AG04450 (cell line): Measurements from ENCODE around the gene GAN. TPM values are rescaled to one million over a fixed set of nuclear protein-coding genes. Genes with fewer than 3 reads are reported as not detected.

ENCODE experiments used
- CTCF ChIA-PET: fragments of 300-600, 350-600 bp; formaldehyde crosslinking; extraction: SDS; loops from one replicate; lab custom pipeline; 2022; ENCODE audit warnings: antibody characterized with exemption, inconsistent platforms; lab: Charles Lee
- POLR2A ChIA-PET: fragments of 350-600 bp; formaldehyde crosslinking; extraction: SDS; loops from one replicate; lab custom pipeline; 2021; ENCODE audit warnings: antibody characterized with exemption, inconsistent platforms; lab: Yijun Ruan, JAX
- DNase-seq: peaks from one replicate; pipeline ENCODE4 v3.0.0-alpha.2; 2011; ENCODE audit warnings: low read depth, low spot score
- H3K27ac ChIP-seq: one replicate; pipeline ENCODE4 v1.5.1; 2012; ENCODE audit warnings: low read depth, low read length, control low read depth
- H3K27me3 ChIP-seq: one replicate; pipeline ENCODE4 v1.6.0; 2012; ENCODE audit warnings: low read length; ENCODE audit not compliant: control insufficient read depth, insufficient read depth
- H3K4me3 ChIP-seq: 2 replicates; pipeline ENCODE4 v1.5.1; 2011; ENCODE audit warnings: mild to moderate bottlenecking, low read depth, low read length, control low read depth
- H3K9me3 ChIP-seq: 2 replicates; pipeline ENCODE4 v1.5.1; 2012; ENCODE audit warnings: low read length; ENCODE audit not compliant: control insufficient read depth, insufficient read depth
- CTCF ChIP-seq: IDR thresholded peaks from 2 replicates; pipeline ENCODE4 v1.5.1; 2011; ENCODE audit warnings: low read depth, low read length, control low read depth, inconsistent platforms
- polyA plus RNA-seq: library from polyadenylated mRNA; depleted of rRNA; stranded (reverse); fragments of >200 nt; gene quantifications from 2 replicates; pipeline ENCODE4 v1.2.3, GENCODE V29; 2011

The GAN gene
- polyA plus RNA-seq, 1 experiment = 4.3 TPM

- Histone ChIP-seq H3K27me3 (no peaks in the 10 kb centered on the region), H3K4me3 (no peak overlapping the region), H3K9me3 (no peaks in the 10 kb centered on the region; the same call in 1 of the 2 replicates), H3K27ac (no peak overlapping the region)
- POLR2A ChIA-PET = no interaction called here
- no peak for TF ChIP-seq CTCF
- DNase-seq = no peak
- CTCF ChIA-PET = interaction anchor here (0.6 kb wide), 1 partner anchor 110 kb away, joined by 3 read pairs; no protein-coding TSS in a partner anchor
Observed at GRCh38 chr16:81384006-81384405, 69.2 kb downstream of the GAN start.

GRCh38 chr16:81385031-81385756 lies 70.4 kb downstream of the GAN start:
- TF ChIP-seq CTCF = no peak
- Histone ChIP-seq H3K4me3 (no peak overlapping the region), H3K9me3 (no peaks in the 10 kb centered on the region; the same call in 1 of the 2 replicates), H3K27ac (no peak overlapping the region), H3K27me3 (no peaks in the 10 kb centered on the region)
- no peak for DNase-seq
- CTCF ChIA-PET = interaction anchor here (0.7 to 0.8 kb wide), 2 partner anchors 19 to 274 kb away, joined by 3 read pairs; no protein-coding TSS in a partner anchor
- POLR2A ChIA-PET = no interaction called here

- no peak for DNase-seq
- CTCF ChIA-PET = no interaction called here
- H3K27me3 ChIP-seq = no peaks in the 10 kb centered on the region
- H3K27ac ChIP-seq = no peak overlapping the region
- POLR2A ChIA-PET = no interaction called here
- H3K4me3 ChIP-seq = no peak overlapping the region
- no peaks in the 10 kb centered on the region; the same call in 1 of the 2 replicates for H3K9me3 ChIP-seq
- no peak for TF ChIP-seq CTCF
Observed at GRCh38 chr16:81388357-81388756, 73.6 kb downstream of the GAN start.

- TF ChIP-seq CTCF = no peak
- H3K9me3 ChIP-seq = no peaks in the 10 kb centered on the region; the same call in 1 of the 2 replicates
- ChIA-PET CTCF (interaction anchor here (0.6 kb wide), 1 partner anchor 185 kb away, joined by 3 read pairs; no protein-coding TSS in a partner anchor), POLR2A (no interaction called here)
- no peak overlapping the region for H3K27ac ChIP-seq
- no peak overlapping the region for H3K4me3 ChIP-seq
- no peak for DNase-seq
- no peaks in the 10 kb centered on the region for H3K27me3 ChIP-seq
Observed at GRCh38 chr16:81390840-81391239, 76.1 kb downstream of the GAN start.

GRCh38 chr16:81392011-81392410 lies 77.2 kb downstream of the GAN start:
- H3K9me3 ChIP-seq = no peaks in the 10 kb centered on the region; the same call in 1 of the 2 replicates
- H3K4me3 ChIP-seq = no peak overlapping the region
- TF ChIP-seq CTCF = no peak
- CTCF ChIA-PET = no interaction called here
- H3K27me3 ChIP-seq = no peaks in the 10 kb centered on the region
- POLR2A ChIA-PET = no interaction called here
- no peak overlapping the region for H3K27ac ChIP-seq
- no peak for DNase-seq
